ENCODE measurements around the gene SLC28A2.

- TF ChIP-seq, protein P1, sequence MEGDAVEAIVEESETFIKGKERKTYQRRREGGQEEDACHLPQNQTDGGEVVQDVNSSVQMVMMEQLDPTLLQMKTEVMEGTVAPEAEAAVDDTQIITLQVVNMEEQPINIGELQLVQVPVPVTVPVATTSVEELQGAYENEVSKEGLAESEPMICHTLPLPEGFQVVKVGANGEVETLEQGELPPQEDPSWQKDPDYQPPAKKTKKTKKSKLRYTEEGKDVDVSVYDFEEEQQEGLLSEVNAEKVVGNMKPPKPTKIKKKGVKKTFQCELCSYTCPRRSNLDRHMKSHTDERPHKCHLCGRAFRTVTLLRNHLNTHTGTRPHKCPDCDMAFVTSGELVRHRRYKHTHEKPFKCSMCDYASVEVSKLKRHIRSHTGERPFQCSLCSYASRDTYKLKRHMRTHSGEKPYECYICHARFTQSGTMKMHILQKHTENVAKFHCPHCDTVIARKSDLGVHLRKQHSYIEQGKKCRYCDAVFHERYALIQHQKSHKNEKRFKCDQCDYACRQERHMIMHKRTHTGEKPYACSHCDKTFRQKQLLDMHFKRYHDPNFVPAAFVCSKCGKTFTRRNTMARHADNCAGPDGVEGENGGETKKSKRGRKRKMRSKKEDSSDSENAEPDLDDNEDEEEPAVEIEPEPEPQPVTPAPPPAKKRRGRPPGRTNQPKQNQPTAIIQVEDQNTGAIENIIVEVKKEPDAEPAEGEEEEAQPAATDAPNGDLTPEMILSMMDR (IDR thresholded peaks at IDR 0.05), result no peak
- TF ChIP-seq EP300 (IDR thresholded peaks at IDR 0.05) (no peak), POLR2A (IDR thresholded peaks at IDR 0.05) (no peak)
Measured at GRCh38 chr15:45242289-45242688, 9.7 kb upstream of the SLC28A2 start.
